GM18870 (cell line): ENCODE results near the gene NYAP2.
A peak's percentile ranks its signal among the peaks of the same experiment; 100 is the strongest.

Experiments
- ATAC-seq: cut with Tn5 transposase; IDR thresholded peaks from one replicate; pipeline ENCODE4 v1.9.1; 2021; ENCODE audit warnings: moderate library complexity; ENCODE audit not compliant: unreplicated experiment

Gene NYAP2

DNA sequence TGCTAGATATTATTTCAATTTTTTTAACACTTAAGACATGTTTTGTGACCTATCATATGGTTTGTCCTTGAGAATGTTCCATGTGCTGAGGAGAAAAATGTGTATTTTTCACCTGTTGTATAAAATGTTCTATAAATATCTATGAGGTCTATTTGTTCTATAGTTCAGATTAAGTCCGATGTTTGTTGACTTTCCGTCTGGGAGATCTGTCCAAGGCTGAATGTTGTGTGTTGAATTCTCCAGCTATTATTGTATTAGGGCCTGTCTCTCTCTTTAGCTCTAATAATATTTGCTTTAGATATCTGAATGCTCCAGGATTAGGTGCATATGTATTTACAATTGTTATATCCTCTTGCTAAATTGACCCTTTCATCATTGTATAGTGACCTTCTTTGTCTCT is 144.1 kb downstream of the NYAP2 start:
- ATAC-seq = no peak

DNA sequence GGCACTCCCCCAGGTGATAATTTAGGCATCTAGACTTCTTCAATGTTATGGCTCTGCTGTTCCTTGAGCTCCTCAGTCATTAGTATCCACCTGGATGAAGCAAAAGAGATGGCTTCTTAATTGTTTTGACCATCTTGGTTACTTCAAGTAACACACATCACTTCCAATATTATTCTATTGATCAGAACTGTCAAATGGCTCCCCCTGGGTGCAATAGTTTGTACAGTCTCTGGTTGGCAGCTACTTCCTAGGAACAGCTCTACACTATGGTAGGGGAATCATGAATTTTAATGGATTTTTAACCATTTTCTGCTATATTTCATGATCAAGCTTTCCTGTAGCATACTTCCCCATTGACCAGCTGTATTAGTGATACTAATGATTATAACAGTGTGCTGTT is 157.0 kb downstream of the NYAP2 start:
- ATAC-seq = no peak

DNA sequence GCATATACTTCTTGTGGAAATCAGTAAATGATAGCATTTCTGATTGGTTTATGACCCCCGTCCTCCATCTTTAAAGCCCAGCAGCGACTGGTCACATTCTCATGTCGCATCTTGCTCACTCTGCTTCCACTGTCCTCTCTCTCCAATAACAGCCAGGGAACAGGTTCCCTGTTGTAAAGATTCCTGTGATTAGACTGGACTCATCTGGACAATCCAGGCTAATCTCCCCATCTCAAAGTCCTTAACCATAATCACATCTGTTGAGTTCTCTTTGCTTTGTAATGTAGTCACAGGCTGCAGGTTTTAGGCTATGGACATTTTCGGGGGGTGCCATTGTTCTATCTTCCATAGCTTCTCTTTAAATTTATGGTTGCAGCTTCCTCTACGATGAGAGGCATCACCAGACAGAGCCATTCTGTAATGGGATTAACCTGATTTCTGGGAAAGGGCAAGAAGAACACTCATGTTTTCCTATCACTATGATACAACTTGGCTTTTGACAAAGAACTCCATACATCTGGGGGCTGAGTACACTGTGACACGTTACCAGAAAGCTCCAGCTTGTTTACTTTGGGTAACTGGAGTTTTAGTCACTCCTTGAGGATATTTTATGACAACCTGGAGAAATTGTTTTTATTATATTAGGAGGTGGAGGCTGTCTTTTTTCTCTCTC is 159.0 kb downstream of the NYAP2 start:
- ATAC-seq = no peak

DNA sequence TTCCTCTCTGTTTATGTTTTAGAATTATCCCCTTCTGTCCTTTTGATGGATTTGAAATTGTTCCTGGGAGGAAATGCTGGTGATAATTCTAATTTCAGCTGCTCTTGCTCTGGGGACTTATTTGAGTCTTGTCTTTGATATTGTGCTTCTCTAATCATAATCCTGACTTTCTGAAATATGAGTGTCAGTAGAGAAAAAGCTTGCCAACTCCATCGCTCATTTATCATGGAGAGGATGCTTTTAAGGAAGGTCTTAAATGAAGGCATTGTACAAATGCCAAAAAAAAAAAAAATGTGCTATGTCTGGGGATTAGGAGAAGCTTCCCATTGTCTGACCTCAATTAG is 159.5 kb downstream of the NYAP2 start:
- ATAC-seq = no peak

DNA sequence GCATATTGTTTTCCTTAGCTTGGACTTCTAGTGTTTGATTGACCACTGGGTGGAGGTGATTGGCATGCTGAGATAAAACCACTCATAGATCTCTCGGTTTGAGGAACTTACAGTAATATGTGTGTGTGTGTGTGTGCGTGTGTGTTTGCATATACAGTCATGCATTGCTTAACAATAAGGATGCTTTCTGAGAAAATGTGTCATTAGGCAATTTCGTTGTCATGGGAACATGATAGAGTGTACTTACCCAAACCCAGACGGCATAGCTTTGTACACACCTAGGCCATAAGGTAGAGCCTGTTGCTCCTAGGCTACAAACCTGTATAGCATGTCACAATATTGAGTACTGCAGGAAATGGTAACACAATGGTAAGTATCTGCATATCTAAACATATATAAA is 167.3 kb downstream of the NYAP2 start:
- ATAC-seq = no peak

DNA sequence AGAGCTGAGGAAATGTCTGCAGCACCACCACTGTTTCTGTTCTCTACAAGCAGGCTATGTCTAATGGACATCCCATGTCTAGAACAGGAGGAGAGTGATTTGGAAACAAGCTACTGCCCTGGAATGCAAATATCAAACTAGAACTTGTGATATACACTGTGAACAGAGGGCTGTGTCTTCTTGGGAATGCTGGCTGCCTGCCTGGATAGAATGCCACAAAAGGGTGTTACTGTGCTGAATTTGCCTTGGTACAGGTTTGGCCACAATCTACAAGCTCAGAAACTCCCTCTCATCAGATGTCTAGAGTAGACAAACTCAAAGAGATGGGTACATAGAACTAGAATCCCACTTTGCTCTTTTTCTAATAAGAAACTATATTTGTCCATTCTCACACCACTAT is 170.5 kb downstream of the NYAP2 start:
- ATAC-seq = no peak

DNA sequence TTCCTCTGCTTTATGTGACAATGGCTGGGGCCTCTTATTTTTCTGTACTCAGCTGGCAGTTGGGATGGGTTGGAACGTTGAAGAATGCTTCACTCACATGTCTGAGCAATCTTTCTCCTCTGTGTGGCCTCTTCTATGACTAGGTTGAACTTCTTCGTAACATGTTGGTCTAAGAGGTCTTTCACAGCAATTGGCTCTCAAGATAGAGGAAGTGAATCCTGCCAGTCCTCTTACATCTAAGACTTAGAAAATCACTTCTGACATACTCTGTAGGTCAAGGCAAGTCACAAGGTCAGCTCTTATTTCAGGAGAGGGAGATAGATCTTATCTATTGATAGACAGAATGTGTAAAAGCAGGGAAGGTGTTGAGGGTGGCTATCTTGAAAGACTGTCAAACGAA is 174.1 kb downstream of the NYAP2 start:
- no peak for ATAC-seq

DNA sequence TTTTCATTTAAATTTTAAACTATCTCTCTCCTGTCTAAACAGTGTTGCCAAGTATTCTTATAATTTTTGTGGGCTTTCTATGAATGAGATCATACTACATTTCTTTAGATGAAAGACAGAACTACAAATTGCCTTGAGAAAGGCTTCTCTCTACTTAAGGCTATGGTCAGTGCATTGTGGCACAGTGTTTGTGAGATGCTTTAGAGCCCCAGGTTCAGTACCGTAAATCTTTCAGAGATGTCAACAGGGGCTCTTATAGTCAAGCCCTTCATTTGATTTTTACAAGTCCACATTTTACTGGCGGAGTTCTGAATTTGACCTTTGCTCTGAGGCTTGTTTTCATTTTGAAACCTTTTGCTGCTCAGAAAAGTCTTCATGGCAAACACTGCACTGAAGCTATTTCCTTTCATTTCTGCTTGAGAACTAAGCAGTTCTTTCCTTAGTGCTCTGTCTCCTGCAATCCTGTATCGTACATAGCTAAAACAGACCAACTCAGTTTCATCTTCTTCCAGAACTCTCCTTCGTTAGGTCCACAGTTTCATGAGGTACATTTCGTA is 175.2 kb downstream of the NYAP2 start:
- ATAC-seq = no peak

DNA sequence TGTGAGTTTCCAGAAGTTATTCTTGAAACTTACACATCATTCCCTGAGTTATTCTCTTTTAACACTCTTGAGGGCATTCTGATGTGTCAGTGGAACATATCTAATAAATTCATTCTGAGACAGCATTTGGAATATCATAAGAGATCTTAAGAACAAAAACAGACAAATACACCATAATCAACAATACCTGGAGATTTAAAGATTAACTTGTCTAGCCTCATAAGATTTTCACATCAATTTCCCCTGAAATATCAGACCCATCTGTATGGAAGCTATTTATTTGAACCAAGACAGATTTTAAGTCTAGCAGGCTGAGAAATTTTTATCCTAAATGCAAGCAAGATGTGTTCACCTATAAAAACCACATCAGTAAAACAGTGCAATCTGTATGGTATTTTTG is 181.6 kb downstream of the NYAP2 start:
- no peak for ATAC-seq

DNA sequence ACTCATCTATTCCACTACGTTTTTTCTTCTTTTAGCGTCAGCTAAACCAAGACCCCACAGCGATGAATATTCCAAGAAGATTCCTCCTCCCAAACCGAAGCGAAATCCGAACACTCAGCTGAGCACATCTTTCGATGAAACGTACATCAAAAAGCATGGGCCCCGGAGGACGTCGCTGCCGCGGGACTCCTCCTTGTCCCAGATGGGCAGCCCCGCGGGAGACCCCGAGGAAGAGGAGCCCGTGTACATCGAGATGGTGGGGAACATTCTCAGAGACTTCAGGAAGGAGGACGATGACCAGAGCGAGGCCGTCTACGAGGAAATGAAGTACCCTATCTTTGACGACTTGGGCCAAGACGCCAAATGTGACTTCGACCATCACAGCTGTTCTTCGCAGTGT is 182.4 kb downstream of the NYAP2 start:
- ATAC-seq = no peak

DNA sequence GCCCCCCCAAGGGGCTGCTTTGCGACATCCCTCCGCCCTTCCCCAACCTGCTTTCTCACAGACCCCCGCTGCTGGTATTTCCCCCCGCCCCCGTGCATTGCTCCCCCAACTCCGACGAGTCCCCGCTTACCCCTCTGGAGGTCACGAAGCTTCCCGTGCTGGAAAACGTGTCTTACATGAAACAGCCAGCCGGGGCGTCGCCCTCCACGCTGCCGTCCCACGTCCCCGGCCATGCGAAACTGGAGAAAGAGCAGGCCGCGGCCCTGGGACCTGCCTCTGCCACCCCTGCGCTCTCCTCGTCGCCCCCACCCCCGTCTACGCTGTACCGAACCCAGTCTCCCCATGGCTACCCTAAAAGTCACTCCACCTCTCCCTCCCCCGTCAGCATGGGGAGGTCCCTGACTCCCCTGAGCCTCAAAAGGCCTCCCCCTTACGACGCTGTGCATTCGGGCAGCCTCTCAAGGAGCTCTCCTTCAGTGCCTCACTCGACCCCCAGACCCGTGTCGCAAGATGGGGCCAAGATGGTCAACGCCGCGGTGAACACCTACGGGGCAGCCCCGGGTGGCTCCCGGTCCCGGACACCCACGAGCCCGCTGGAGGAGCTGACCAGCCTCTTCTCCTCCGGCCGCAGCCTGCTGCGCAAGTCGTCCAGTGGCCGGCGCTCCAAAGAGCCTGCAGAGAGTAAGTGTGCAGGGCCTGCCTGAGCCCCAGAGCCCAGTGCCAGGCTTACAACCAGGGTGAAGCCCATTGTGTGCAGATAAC is 183.0 kb downstream of the NYAP2 start:
- ATAC-seq = no peak

DNA sequence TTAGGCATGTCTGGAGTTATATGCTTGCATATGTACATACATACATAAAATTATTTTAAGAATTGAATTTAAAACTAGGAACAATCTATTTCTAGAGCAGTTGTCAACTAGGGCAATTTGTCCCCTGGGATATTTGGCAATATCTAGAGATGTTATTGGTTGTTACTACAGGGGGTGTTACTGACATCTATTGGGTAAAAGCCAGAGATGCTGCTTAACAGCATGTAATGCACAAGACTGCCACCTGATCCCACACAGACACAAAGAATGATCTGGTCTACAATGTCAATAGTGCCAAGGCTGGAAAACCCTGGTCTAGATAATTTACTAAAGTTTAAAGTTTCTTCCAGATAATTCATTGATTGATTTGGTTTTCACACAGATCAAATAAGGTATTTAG is 185.3 kb downstream of the NYAP2 start:
- no peak for ATAC-seq

DNA sequence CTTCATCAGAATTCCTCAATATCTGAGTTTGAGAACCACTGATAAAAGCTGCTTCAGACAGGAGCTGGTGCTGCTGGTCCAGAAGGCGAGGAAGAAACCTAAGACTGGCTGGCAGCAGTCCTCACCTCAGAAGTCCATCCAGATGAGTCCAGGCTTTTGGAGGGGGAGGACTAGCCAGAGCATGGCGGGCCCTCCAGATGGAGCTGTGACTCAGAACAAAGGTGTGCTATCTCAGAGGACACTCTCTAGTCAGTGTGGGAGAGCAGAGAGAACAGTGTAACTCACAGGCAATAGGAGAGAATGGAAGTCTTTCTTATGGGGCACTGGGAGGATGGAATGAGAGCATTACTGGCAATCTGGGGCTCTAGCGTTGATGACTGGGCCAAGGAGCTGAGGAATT is 191.4 kb downstream of the NYAP2 start:
- no peak for ATAC-seq

DNA sequence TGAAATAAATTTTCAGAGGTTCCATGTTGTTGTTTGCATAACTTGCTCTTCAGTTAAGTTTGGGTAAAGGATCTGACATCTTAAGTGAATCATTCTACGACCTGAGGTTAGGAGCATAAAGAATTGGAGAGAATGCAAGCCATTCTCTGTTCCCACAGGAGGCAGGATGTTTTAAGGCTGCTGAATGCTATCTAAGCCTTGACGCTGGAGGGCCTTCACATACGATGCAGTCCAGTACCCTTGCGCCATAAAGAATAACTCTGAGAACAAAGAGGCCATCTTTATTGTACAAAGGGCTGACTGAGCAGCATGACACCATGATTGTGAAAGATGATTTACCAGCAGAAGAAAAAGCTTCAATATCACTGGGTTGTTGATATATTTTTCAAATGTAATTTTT is 198.4 kb downstream of the NYAP2 start:
- ATAC-seq = no peak

DNA sequence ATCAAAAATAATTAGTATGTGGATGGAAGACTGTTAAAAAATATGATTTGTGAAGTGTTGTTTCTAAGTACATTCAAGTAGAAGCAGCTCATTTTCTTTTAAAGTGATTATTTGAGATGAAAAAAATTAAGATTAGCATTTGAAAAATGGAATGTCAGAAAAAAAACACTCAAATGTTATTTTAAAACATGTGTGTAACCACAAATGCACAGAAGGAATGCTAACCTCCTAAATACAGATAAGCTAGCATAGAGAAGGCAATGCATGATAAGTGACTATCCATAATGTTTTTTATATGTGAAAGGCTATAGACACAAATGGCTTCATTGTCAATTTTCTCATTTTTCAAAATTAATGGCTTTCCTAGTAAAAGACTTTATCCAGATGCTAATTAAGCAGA is 198.9 kb downstream of the NYAP2 start:
- ATAC-seq = no peak

DNA sequence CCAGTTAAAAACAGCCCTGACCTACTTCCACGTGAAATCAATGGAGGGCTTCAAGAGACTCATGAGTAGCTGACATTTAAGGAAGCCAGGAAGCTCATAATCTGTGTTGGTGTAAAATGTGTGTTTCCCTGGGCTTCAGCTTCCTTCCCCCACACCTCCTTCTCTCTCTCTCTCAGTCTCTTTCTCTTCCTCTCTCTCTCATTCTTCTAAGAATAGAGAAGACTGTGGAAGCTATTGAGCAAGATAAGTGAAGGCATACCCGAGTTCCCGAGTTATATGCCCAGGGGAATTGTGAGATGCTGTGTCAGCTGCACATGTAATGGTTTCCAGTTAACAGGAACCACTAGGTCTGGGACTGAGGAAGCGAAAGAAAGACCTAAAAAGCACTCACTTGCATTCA is 199.4 kb downstream of the NYAP2 start:
- ATAC-seq = no peak

DNA sequence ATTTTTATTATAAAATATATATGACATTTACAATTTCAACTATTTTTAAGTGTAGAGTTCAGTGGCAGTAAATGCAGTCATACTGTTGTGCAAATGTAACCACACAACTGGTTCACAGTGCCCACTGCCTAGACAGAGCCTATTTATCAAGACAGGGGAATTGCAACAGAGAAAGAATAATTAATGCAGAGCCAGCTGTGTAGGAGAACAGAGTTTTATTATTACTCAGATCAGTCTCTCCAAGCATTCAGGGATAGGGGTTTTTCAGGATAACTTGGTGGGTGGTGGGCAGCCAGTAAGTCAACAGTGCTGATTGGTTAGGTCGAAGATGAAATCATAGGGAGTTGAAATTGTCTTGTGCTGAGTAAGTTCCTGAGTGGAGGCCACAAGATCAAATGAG is 200.3 kb downstream of the NYAP2 start:
- no peak for ATAC-seq

DNA sequence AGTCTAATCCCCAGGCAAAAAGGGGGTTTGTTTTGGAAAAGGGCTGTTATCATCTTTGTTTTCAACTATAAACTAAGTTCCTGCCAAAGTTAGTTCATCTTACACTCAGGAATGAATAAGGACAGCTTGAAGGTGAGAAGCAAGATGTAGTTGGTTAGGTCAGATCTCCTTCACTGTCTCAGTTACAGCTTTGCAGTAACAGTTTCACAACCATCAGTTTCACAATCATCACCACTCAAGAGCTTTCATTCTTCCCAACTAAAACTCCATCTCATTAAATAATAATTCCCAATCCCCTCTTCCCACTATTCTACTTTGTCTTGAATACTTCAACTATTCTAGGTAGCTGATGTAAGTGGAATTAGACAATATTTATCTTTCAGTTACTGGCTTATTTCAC is 200.9 kb downstream of the NYAP2 start:
- peak; percentile 51 for ATAC-seq

DNA sequence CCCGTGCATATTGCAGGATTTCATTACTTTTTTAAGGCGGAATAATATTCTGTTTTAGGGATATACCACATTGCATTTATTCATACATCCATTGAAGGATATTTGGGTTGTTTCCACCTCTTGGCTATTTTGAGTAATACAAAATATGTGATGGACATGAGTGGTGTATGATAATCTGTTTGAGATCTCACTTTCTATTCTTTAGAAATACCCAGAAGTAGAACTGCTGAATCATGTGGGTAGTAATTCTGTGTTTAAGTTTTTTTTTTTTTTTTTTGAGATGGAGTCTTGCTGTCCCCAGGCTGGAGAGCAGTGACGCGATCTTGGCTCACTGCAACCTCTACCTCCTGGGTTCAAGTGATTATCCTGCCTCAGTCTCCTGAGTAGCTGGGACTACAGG is 201.4 kb downstream of the NYAP2 start:
- peak; percentile 41 for ATAC-seq

DNA sequence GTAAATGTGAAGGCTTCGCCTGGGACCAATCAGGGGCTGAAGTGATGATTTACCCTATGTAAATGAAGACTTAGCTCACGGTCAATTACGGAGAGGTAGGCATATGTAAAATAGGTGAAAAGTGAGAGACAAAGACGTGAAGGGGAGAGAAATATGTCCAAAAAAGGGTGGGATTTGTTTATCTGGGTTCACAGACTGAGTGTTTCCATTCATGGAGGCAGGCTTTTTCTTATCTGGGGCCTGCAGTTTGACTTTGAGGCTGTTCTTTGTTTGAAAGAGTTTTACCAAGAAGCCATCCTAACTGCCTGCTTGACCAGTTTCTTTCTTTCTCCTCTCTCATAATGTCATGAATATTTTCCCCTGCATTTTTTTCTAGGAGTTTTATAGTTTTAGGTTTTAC is 202.7 kb downstream of the NYAP2 start:
- ATAC-seq = no peak

DNA sequence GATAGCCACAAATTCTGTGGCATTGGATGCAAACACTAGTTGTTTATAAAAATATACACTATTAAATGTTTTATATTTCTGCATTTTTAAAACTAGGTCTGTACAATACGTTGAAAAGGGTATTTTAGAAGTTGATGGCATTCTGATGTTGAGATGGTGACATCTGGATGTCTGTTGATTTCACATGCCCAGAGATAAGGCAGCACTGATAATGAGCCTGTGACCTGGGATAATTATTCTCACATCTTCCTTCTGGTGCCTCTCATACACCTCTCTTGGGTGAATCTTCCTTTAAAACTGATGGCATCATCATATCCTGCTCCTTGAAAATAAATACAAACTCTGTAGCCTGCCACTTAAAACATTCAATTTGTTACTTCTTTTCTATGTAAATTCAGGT is 208.6 kb downstream of the NYAP2 start:
- ATAC-seq = no peak

DNA sequence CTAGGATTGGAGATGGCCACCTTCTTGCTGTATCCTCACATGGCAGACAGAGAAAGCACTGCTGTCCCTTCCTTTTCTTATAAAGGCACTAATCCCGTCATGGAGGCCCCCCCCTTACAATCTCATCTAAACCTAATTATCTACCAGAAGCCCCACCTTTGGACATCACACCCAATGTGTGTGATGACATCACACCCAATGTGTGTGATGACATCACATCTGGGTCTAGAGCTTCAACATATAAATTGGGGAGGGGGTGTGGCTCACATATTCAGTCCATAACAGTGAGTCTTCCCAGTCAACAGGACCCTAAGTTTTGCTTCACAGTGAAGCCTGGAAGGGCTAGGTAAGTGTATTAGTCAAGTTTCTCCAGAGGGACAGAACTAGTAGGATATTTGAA is 213.1 kb downstream of the NYAP2 start:
- no peak for ATAC-seq

DNA sequence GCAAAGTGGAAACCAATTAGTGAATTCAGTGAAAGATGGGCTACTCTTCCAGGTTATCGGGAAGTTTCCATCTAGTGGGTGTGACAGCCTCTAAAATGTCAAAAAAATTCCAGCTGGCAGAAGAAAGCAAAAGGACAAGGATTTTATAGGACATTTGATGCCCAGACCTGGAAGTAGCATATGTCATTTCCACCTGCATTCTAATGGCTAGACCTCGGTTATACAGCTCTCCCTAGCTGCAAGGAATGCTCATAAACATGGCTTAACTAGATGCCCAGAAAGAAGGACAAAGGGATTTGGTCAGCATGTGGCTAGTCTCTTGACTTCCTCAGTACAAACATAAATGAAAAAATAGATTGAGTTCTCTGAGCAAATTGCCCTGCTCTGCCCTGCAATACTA is 215.4 kb downstream of the NYAP2 start:
- ATAC-seq = no peak
